Activated CD4-positive, CD25-positive, alpha-beta regulatory T cell (primary cell): ENCODE data around the gene GALNT12.
A peak's percentile ranks its signal among the peaks of the same experiment; 100 is the strongest.

ENCODE experiments used
- DNase-seq, 4 experiments: peaks; one replicate each; lab custom pipeline; 2025; lab: John Stamatoyannopoulos, UW

GALNT12 gene

DNA sequence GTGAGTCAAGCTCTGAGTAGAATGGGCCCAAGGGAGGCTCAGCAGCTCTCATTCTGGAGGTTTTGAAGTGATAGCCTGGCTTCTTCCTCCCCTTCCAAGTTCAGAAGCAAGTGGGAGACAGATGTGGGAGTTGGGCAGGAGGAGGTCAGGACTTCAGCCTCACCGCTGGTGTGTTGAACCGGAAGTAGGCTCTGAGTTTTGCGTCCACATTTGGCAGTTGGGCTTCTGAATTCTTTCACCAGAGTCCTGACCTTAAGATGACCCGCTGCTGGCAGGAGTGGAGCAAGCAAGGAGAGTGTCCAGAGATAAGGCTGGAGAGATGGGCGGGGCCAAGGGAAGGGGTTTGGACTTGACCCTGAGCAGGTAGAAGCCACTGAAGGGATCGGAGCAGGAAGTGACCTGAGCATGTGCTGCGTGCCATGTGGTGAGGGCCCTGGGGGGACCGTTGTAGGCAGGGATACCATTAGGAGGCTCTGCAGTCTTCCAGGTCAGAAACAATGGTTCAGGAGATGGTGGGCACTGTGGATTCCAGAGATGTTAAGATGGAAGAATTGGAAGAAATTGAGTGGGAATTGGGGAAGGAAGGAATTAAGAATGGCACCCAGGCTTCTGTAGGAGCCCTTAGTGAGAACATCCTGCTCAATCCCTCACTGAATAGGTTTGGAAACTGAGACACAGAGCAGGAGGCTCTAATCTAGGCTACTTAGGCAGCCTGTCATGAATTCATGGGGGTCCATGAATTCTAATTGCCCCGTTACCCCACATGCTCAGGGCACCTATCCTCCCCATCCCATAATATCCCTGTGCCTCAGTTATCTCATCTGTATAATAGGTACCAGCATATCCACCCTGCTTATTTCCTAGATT lies 25.9 kb downstream of the GALNT12 start:
- no peak for DNase-seq

DNA sequence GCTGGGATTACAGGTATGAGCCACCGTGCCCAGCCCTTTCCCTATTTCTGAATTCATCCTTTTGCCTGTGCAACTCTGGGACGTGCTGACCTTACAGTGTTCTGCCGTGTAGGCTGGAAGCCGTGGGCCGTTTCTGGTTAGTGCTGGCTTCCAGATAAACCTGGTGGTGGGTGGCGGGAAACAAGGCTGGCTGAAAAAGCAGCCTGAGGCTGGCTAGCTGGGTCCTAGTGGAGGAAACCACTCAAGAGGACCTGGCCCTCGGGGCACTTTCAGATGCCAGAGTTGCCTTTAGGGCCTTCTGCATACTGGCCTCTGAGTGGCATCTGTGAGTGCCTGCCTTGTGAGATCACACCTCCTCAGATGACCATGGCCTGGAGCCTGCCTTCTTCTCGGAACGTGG lies 26.9 kb downstream of the GALNT12 start:
- no peak for DNase-seq

DNA sequence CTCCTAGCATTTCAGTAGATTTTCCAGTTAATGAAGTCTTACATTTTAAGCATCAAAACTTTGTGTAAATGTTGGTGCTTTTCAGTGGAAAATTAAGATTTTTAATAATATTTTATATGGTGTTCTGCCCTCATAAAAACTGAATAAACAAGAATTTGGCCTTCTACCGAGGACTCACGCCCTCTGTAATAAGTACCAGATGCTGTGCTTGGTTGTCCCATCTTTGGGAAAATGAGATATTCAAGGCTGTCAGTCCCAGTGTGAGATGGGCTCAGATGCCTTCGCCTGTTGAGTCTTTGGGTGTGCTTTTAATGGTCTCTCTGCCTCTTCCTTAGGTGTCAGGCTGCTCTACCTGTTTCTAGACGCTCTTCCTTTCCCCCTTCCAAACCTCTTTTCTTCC lies 28.7 kb downstream of the GALNT12 start:
- DNase-seq = no peak

DNA sequence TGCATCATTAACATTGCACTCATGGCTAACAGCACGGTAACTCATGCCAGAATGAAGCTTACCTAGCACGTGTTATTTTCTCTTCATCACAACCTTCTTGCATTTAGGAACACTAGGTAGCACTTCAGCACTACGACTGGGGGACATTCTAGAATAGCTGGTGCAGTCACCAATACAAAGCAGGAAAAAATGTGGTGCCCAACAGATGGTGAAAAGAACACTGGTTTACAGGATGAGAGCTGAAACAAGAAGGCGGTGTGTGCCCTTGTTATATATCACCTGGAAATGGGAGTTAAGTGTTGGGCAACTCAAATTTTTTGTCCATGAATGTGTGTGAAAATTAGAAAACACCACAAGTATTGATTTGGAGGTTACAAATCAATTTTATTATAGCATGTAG lies 30.0 kb downstream of the GALNT12 start:
- DNase-seq = no peak

DNA sequence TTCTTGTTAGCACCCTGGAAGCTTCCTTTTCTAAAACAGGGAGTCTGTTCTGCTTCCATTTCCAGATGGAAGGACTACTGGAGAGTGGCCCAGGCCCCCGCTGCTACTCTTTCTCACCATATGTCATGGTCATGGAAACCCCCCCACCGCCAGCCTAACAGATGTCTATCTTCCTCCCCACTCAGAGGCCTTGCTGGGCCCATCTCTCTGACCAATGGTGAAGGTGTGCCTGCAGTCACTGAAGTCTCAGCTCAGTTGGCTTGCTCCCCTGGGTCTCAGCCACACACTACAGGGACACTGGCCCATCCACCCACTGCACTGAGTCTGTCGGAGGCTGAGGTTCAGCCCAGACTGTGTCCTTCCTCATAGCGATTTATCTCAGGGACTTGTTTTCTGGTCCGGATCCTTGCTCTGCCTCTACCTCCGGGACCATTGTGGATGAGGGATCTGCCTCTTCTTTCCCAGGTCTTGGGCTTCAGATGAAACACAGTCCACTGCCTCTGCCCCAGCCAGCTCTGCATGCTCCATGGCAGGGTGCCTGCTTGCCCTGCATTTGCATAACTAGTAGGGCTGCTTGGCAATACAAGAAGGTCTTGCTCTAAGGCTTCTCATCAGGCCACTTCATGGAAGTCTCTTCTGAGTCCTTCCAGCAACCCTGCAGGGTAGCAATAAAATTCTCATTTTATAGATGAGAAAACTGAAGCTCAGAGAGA lies 30.8 kb downstream of the GALNT12 start:
- DNase-seq = no peak

DNA sequence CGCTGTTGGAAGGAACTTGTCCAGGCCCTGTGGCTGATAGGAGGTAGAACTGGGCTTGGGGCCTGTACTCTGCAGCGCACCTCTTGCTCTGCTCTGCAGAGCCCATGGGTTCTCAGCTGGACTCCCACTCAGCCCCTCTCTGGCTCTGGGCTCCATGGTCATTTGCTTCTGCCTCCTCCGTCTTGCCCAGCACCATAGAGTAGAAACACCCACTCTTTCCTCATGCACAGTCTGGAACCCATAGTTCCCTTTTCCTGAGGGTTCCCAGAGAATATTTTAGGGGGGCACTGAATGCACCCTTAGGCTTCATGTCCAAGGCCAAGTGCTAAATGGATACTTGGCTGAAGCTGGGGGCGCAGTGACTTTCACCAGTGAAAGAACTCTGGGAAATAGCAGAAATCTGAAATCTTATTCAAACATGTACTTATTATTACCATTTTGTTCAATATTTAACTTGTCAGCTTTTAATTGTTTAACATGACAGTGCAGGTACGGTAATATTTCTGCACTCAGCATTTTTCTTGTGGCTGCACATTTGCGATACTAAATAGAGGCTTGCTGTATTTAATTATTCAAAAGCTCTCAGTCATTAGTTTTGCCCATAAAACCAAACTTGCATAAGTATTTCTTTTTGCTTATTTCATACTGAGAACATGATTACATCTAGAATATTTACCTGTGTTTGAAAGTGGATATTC lies 31.5 kb downstream of the GALNT12 start:
- DNase-seq = no peak

DNA sequence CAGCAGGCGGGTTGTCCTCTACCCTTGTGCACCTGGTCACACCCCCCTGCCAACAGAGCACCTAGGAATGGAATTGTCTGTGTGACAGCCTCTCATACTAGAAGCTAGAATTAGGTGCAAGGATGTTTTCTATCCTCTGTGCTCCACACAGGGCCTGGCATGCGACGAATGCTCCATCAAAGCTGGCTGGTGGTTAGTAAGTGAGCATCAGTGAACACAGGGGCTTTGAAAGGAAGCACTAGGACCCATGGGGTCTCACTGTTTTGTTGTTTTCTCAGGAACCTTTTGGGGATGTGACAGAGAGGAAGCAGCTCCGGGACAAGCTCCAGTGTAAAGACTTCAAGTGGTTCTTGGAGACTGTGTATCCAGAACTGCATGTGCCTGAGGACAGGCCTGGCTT lies 32.3 kb downstream of the GALNT12 start:
- DNase-seq = no peak

DNA sequence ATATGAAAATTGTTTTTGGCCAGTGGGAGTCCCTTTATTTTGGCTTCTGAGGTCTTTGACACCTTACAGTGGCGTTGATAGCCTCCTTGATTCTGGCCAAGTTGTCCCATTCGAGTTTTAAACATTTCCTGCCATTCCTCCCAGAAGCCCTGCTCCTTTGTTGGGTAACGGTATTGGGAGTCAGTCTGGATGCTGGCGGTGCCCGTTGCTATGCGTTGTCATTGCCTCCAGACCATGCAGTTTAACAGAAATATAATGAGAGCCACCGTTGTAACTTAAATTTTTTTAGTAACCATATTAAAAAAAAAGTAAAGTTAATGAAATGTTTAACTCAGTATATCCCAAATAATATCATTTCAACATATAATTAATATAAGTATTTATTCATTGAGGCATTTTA lies 35.0 kb downstream of the GALNT12 start:
- no peak for DNase-seq

DNA sequence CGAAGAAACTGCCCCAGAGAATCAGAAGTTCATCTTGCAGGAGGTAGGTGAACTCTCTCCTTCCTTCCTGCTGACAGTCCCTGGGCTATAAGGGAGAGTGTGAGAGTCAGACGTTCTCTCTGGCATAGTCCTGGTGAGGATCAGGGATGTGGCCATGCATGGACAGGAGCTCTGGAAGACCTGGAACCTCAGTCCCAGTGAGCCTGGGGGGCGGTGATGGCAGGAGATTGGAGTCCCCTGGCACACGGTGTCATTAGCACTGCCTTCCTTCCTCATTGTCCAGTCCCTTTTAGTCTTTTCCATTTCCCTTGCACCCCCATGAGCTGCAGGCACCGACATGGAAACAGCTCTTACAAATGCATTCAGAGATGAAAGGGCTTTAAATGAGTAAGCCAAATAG lies 38.6 kb downstream of the GALNT12 start:
- DNase-seq = no peak

DNA sequence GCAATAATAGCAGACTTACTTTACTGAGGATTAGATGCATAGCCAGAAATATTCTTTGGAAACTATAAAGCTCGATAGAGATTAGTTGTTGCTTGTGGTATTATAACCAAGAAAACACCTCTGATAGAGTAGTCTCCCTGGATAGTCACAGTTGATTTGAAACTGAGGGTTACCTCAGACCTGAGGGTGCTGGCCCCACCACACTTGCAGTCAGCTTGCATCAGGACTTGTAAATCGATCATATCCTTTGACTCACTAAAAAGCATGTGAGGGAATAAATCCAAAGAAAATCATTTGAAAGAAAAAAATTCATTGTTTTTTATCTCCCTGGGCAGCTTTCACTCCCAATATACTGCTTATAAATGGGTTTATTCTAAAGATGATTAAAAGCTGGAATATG lies 39.4 kb downstream of the GALNT12 start:
- DNase-seq = no peak

DNA sequence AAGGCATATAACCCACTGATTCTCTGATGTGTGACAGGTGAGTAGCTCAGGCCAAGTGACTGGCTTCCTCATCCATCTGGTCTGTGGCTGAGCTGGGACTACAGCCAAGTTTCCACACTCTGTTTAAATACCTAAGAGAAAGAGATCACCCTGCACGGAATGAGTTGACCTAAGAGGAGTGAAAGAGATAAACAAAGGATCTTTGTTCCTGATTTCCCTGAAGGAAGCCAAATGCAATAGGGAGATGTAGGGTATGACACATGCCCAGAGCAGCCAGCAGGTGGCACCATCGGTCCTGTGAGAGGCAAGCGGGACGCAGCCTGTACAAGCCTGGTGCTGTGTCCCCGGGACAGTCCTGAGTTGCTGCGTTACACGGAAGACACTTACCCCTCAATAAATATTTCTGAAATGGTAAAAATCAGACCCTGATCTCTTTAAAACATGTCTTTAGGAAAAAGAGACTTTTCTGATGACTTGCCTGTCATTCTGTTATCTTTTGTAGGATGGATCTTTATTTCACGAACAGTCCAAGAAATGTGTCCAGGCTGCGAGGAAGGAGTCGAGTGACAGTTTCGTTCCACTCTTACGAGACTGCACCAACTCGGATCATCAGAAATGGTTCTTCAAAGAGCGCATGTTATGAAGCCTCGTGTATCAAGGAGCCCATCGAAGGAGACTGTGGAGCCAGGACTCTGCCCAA lies 41.1 kb downstream of the GALNT12 start:
- peak; percentile 46 to 67 (median 54) for DNase-seq

DNA sequence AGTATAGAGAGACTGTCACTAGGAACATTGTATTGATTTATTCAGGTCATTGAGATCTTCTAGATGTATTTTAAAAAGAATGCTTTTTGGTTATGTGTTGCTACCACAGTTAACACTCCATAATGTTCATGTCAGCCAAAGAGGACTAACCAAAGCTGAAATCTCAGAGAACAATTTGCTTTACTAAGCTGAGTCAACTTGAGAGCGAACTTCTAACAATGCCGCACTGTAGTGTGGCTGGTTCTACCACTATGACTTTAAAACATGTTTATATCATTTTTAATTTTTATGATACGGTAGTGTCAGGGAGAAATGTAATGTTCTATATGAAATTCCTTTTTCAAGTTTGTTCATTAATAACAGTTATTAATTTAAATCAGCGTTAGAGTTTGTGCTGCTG lies 42.1 kb downstream of the GALNT12 start:
- DNase-seq = no peak

DNA sequence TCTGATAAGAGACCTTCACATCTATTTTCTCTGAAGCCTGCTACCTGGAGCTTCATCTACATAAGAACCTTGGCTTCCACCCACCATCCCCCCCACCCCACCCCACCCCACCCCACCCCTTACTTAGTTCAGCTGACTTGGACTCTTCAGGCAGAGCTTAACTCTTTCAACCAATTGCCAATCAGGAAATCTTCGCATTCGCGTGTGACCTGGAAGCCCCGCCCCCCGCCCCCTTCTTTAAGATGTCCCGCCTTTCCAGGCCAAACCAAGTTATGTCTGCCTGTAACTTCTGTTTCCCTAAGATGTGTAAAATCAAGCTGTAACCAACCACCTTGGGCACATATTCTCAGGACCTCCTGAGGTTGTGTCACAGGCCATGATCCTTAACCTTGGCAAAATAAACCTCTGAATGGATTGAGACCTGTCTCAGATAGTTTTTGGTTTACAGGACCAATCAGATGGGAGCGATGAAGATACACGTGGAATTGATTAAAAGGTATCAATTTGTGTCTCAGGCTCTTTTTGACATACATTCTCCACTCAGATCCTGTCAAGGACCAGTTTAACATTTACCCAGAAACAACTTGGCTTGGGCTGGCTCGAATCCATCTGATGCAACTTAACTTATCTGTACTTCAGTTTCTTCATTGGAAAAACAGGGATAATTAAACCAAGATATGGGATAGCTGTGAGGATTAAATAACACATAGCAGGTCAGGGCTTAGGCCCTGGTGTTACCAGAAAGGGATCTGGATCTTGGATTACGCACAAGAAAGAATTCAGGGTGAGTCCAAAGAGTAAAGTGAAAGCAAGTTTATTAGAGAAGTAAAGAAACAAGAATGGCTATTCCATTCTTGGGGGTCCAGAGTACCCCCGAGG lies 43.6 kb downstream of the GALNT12 start:
- no peak for DNase-seq

DNA sequence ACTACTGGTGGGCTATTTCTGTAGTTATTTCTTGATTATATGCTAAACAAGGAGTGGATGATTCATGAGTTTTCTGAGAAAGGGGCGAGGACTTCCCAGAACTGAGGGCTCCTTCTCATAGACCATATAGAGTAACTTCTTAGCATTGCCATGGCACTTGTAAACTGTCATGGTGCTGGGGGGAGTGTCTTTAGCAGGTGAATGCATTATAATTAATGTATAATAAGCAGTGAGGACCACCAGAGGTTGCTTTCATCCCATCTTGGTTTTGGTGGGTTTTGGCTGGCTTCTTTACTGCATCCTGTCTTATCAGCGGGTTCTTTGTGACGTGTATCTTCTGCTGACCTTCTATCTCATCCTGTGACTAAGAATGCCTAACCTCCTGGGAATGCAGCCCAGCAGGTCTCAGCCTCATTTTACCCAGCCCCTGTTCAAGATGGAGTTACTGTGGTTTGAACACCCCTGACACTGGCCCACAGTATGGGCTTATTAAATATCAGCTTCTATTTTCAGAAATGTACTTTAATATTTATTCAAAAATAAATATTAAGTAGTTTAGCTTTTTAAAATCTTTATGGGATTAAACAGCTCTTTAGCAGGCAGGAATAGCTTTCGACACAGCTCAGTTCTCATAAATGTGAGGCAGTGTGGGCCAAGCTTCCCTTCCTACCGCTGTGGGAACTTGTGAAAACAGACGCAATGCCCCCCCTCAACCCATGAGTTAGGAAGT lies 44.4 kb downstream of the GALNT12 start:
- no peak for DNase-seq

DNA sequence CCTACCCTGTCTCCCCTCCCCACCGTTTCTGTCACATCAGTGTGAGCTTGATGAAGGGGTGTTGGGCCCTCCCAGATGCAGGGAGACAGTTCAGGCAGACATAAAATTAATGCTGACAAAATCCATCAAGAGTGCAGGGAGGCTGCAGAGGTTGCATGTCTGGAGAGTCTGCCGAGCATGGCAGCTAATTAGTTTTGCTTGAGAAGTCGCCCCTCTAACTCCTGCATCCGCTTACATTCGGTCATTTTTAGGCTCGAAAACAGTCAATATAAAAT lies 44.9 kb downstream of the GALNT12 start:
- DNase-seq = no peak

DNA sequence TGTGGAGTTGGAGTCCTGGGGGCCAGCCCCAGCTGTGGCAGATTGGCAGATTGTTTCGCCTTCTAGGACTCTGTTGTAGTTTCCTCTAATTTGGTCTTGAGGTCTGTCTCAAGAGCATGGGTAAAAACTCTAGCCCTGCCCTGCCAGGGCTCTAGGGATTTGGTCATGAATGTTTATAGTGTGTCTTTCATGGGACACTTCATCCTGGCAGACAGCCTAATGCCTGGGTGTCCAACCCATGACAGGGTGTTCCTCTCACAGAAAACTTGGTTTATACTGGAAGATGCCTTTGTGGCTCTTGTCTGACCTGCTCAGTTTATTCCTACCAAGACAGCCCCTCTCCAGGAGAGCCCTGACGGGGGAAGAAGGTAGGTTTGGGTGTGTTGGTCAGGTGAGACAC lies 45.5 kb downstream of the GALNT12 start:
- DNase-seq = no peak

DNA sequence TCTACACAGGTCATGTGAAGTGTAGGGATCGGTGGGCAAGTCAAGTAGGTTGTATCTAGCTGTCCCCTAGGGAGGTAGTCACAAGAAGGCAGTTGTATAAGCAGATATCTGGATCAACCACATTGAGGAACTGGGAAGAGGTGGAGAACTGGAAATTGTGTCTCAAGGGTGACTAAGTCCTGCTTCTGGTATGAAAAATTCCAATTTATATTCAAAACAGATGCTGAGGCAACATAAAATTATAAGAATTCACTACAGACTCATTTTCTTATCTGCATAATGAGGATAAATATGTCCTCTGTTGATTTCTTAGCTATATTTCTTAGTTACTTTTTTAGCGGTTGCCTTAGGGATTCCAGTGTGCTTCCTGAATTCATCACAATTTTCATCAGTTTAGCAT lies 46.8 kb downstream of the GALNT12 start:
- no peak for DNase-seq

DNA sequence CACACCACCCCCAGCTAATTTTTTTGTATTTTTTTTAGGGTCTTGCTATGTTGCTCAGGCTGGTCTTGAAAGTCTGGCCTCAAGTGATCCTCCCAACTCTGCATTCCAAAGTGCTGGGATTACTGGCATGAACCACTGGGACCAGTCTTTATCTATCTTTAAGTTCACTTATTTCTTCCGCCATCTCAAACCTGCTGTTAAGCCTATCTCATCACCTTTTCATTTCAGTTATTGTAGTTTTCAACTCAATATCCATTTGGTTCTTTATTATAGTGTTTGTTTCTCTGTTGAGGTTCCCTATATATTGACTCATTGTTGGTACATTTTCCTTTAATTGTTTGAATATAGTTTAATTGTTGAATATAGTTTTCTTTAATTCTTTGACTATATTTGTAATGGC lies 48.1 kb downstream of the GALNT12 start:
- DNase-seq = no peak

DNA sequence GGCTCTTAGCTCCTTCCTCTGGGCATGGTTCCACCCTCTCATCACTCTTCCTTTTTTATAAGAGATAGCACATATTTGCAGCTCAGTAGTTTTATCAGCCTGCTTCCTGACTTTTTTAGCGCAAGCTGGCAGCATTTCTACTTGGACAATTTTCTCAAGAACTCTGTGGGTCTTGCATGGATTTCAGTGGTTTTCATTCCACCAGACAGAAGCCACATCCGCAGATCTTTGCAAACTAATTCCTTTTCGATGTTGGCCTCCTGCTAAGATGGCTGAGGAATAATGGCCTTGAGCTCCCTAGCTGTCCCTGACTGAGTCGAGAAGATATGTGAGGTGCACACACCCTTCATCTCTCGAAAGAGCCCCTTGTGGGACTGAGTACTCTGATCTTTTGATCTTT lies 49.5 kb downstream of the GALNT12 start:
- DNase-seq = no peak

DNA sequence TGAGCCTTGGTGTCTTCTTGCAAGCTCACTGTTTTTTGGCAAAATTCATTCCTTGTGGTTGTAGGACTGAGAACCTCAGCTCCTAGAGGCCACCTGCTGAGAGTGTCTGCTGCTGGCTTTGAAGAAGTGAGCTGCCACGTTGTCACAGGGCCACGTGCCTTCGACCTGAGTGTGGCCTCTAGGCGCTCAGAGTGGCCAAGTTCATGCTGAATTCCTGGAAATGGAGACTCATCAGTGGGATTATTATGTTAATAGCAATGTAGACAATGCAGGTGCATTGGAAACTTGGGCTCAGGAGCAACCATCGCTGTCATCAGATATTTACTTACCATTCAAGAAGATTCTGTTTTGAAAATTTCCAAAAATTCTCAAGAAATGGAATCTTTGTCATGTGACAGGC lies 52.5 kb downstream of the GALNT12 start:
- no peak for DNase-seq

DNA sequence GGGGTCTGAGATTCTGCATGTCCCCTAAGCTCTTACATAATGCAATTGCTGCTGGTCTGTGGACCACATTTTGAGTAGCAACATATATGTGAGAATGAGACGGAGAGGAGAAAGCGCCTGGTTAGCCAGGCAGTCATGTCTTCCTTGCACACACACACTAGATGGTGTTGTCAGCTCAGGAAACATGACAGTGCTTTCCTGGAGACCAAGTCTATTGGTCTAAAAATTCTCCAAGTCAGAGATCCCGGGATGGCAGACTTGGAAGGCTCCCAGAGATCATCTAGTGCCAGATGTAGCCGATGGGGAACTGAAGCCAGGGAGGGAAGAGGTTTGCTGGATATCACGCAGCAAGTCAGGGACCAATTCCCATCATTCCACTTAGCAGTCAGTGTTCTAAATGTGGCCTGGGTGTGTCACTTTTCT lies 53.4 kb downstream of the GALNT12 start:
- DNase-seq = no peak
